ENCODE results near the gene ZNRF4. TPM values are rescaled to one million over a fixed set of nuclear protein-coding genes. Genes with fewer than 3 reads are reported as not detected.

The ZNRF4 gene
- total and polyA plus RNA-seq, 9 of the 15 experiments (the other 6 are each of a cell fraction or from before 2014, with no cell fraction given) = not detected

Other genes starting within 250 kb of the ZNRF4 start
- 26.4 and 28.0 TPM in 2 replicates for gene PTPRS, start 114.6 kb upstream of the ZNRF4 start, total RNA-seq (2014; rRNA removed)
- 6.1 and 6.7 TPM in 2 replicates for gene PTPRS, start 114.6 kb upstream of the ZNRF4 start, total RNA-seq (2014; rRNA removed; fragmentation: Illumina TruSeq; extraction: Trizol)
- 14.1 and 15.1 TPM in 2 replicates for gene PTPRS, start 114.6 kb upstream of the ZNRF4 start, total RNA-seq (2015; rRNA removed; fragmentation: Illumina TruSeq; extraction: Trizol)
- 45.2 and 49.4 TPM in 2 replicates for gene PTPRS, start 114.6 kb upstream of the ZNRF4 start, total RNA-seq (2021)
- gene PTPRS, start 114.6 kb upstream of the ZNRF4 start, polyA plus RNA-seq (2011; rRNA removed) = 14.9 and 17.4 TPM in 2 replicates
- 8.3 and 10.7 TPM in 2 replicates for gene PTPRS, start 114.6 kb upstream of the ZNRF4 start, polyA plus RNA-seq (2014; fragmentation: Illumina TruSeq; extraction: Trizol)
- gene PTPRS, start 114.6 kb upstream of the ZNRF4 start, polyA plus RNA-seq (2014; fragmentation: Nextera tagmentation; extraction: Ambion mirVana) = 1 to 10 TPM; 1.1 to 1.2 TPM
- gene PTPRS, start 114.6 kb upstream of the ZNRF4 start, polyA plus RNA-seq (2014; rRNA removed) = 26.9 and 27.4 TPM in 2 replicates
- 0.08 TPM in 1 of 2 replicates, not detected in the other for gene TINCR, start 112.5 kb downstream of the ZNRF4 start, total RNA-seq (2014; rRNA removed)
- 0.06 and 0.07 TPM in 2 replicates for gene TINCR, start 112.5 kb downstream of the ZNRF4 start, total RNA-seq (2014; rRNA removed; fragmentation: Illumina TruSeq; extraction: Trizol)
- 0.07 TPM in 1 of 2 replicates, not detected in the other for gene TINCR, start 112.5 kb downstream of the ZNRF4 start, total RNA-seq (2015; rRNA removed; fragmentation: Illumina TruSeq; extraction: Trizol)
- gene TINCR, start 112.5 kb downstream of the ZNRF4 start, total RNA-seq (2021) = 0.13 and 0.24 TPM in 2 replicates
- gene TINCR, start 112.5 kb downstream of the ZNRF4 start, polyA plus RNA-seq (2011; rRNA removed) = 0.11 and 0.32 TPM in 2 replicates
- 0.10 and 0.21 TPM in 2 replicates for gene TINCR, start 112.5 kb downstream of the ZNRF4 start, polyA plus RNA-seq (2014; fragmentation: Illumina TruSeq; extraction: Trizol)
- under 1 TPM; 0.03 to 0.10 TPM for gene TINCR, start 112.5 kb downstream of the ZNRF4 start, polyA plus RNA-seq (2014; fragmentation: Nextera tagmentation; extraction: Ambion mirVana)
- gene TINCR, start 112.5 kb downstream of the ZNRF4 start, polyA plus RNA-seq (2014; rRNA removed) = 0.03 and 0.19 TPM in 2 replicates
- gene SAFB2, start 167.4 kb downstream of the ZNRF4 start, total RNA-seq (2014; rRNA removed) = 56.1 and 74.0 TPM in 2 replicates
- gene SAFB2, start 167.4 kb downstream of the ZNRF4 start, total RNA-seq (2014; rRNA removed; fragmentation: Illumina TruSeq; extraction: Trizol) = 45.7 and 45.8 TPM in 2 replicates
- gene SAFB2, start 167.4 kb downstream of the ZNRF4 start, total RNA-seq (2015; rRNA removed; fragmentation: Illumina TruSeq; extraction: Trizol) = 45.6 and 47.3 TPM in 2 replicates
- 91.5 and 103 TPM in 2 replicates for gene SAFB2, start 167.4 kb downstream of the ZNRF4 start, total RNA-seq (2021)
- gene SAFB2, start 167.4 kb downstream of the ZNRF4 start, polyA plus RNA-seq (2011; rRNA removed) = 21.2 and 31.1 TPM in 2 replicates
- gene SAFB2, start 167.4 kb downstream of the ZNRF4 start, polyA plus RNA-seq (2014; fragmentation: Illumina TruSeq; extraction: Trizol) = 42.3 and 54.8 TPM in 2 replicates
- 1 to 10 TPM; 4.5 to 6.9 TPM for gene SAFB2, start 167.4 kb downstream of the ZNRF4 start, polyA plus RNA-seq (2014; fragmentation: Nextera tagmentation; extraction: Ambion mirVana)
- 63.2 and 65.0 TPM in 2 replicates for gene SAFB2, start 167.4 kb downstream of the ZNRF4 start, polyA plus RNA-seq (2014; rRNA removed)
- 93.3 and 124 TPM in 2 replicates for gene SAFB, start 167.7 kb downstream of the ZNRF4 start, total RNA-seq (2014; rRNA removed)
- 62.5 and 67.0 TPM in 2 replicates for gene SAFB, start 167.7 kb downstream of the ZNRF4 start, total RNA-seq (2014; rRNA removed; fragmentation: Illumina TruSeq; extraction: Trizol)
- 83.1 and 84.6 TPM in 2 replicates for gene SAFB, start 167.7 kb downstream of the ZNRF4 start, total RNA-seq (2015; rRNA removed; fragmentation: Illumina TruSeq; extraction: Trizol)
- 122 and 151 TPM in 2 replicates for gene SAFB, start 167.7 kb downstream of the ZNRF4 start, total RNA-seq (2021)
- 37.6 and 39.2 TPM in 2 replicates for gene SAFB, start 167.7 kb downstream of the ZNRF4 start, polyA plus RNA-seq (2011; rRNA removed)
- 87.3 and 93.8 TPM in 2 replicates for gene SAFB, start 167.7 kb downstream of the ZNRF4 start, polyA plus RNA-seq (2014; fragmentation: Illumina TruSeq; extraction: Trizol)
- gene SAFB, start 167.7 kb downstream of the ZNRF4 start, polyA plus RNA-seq (2014; fragmentation: Nextera tagmentation; extraction: Ambion mirVana) = 1 to 10 TPM; 1.1 to 1.8 TPM
- gene SAFB, start 167.7 kb downstream of the ZNRF4 start, polyA plus RNA-seq (2014; rRNA removed) = 124 and 127 TPM in 2 replicates
- 220 and 383 TPM in 2 replicates for gene MICOS13, start 225.1 kb downstream of the ZNRF4 start, total RNA-seq (2014; rRNA removed)
- gene MICOS13, start 225.1 kb downstream of the ZNRF4 start, total RNA-seq (2014; rRNA removed; fragmentation: Illumina TruSeq; extraction: Trizol) = 19.1 and 24.6 TPM in 2 replicates
- 94.0 and 105 TPM in 2 replicates for gene MICOS13, start 225.1 kb downstream of the ZNRF4 start, total RNA-seq (2015; rRNA removed; fragmentation: Illumina TruSeq; extraction: Trizol)
- gene MICOS13, start 225.1 kb downstream of the ZNRF4 start, total RNA-seq (2021) = 95.4 and 113 TPM in 2 replicates
- 32.1 and 42.6 TPM in 2 replicates for gene MICOS13, start 225.1 kb downstream of the ZNRF4 start, polyA plus RNA-seq (2011; rRNA removed)
- gene MICOS13, start 225.1 kb downstream of the ZNRF4 start, polyA plus RNA-seq (2014; fragmentation: Illumina TruSeq; extraction: Trizol) = 41.2 and 69.4 TPM in 2 replicates
- 10 to 100 TPM; 15.5 to 49.4 TPM for gene MICOS13, start 225.1 kb downstream of the ZNRF4 start, polyA plus RNA-seq (2014; fragmentation: Nextera tagmentation; extraction: Ambion mirVana)
- 124 and 202 TPM in 2 replicates for gene MICOS13, start 225.1 kb downstream of the ZNRF4 start, polyA plus RNA-seq (2014; rRNA removed)
- gene HSD11B1L, start 225.6 kb downstream of the ZNRF4 start, total RNA-seq (2014; rRNA removed) = 4.9 and 7.7 TPM in 2 replicates
- 1.2 and 1.4 TPM in 2 replicates for gene HSD11B1L, start 225.6 kb downstream of the ZNRF4 start, total RNA-seq (2014; rRNA removed; fragmentation: Illumina TruSeq; extraction: Trizol)
- 2.0 and 2.3 TPM in 2 replicates for gene HSD11B1L, start 225.6 kb downstream of the ZNRF4 start, total RNA-seq (2015; rRNA removed; fragmentation: Illumina TruSeq; extraction: Trizol)
- gene HSD11B1L, start 225.6 kb downstream of the ZNRF4 start, total RNA-seq (2021) = 3.6 and 4.3 TPM in 2 replicates
- gene HSD11B1L, start 225.6 kb downstream of the ZNRF4 start, polyA plus RNA-seq (2011; rRNA removed) = 2.3 and 3.1 TPM in 2 replicates
- gene HSD11B1L, start 225.6 kb downstream of the ZNRF4 start, polyA plus RNA-seq (2014; fragmentation: Illumina TruSeq; extraction: Trizol) = 1.7 and 2.2 TPM in 2 replicates
- gene HSD11B1L, start 225.6 kb downstream of the ZNRF4 start, polyA plus RNA-seq (2014; fragmentation: Nextera tagmentation; extraction: Ambion mirVana) = under 1 TPM; 0.31 to 0.36 TPM
- gene HSD11B1L, start 225.6 kb downstream of the ZNRF4 start, polyA plus RNA-seq (2014; rRNA removed) = 4.7 and 6.3 TPM in 2 replicates
- 2,132 and 2,298 TPM in 2 replicates for gene RPL36, start 234.9 kb downstream of the ZNRF4 start, total RNA-seq (2014; rRNA removed)
- 392 and 590 TPM in 2 replicates for gene RPL36, start 234.9 kb downstream of the ZNRF4 start, total RNA-seq (2014; rRNA removed; fragmentation: Illumina TruSeq; extraction: Trizol)
- gene RPL36, start 234.9 kb downstream of the ZNRF4 start, total RNA-seq (2015; rRNA removed; fragmentation: Illumina TruSeq; extraction: Trizol) = 1,406 and 1,507 TPM in 2 replicates
- 1,327 and 1,377 TPM in 2 replicates for gene RPL36, start 234.9 kb downstream of the ZNRF4 start, total RNA-seq (2021)
- gene RPL36, start 234.9 kb downstream of the ZNRF4 start, polyA plus RNA-seq (2011; rRNA removed) = 695 and 1,029 TPM in 2 replicates
- gene RPL36, start 234.9 kb downstream of the ZNRF4 start, polyA plus RNA-seq (2014; fragmentation: Illumina TruSeq; extraction: Trizol) = 350 and 728 TPM in 2 replicates
- gene RPL36, start 234.9 kb downstream of the ZNRF4 start, polyA plus RNA-seq (2014; fragmentation: Nextera tagmentation; extraction: Ambion mirVana) = 1,000 to 10,000 TPM; 3,132 to 3,412 TPM
- 1,530 and 1,653 TPM in 2 replicates for gene RPL36, start 234.9 kb downstream of the ZNRF4 start, polyA plus RNA-seq (2014; rRNA removed)